Measurements from ENCODE around the gene IRAK2. TPM values are rescaled to one million over a fixed set of nuclear protein-coding genes. Genes with fewer than 3 reads are reported as not detected.
"Not testable (repeated sequence)": the region's sequence is repeated elsewhere in the genome, so short reads cannot be mapped to it uniquely, and the experiment has no call there.

IRAK2 gene
- total RNA-seq, 1 donor from 2014 or later, result 2.0 TPM

DNA sequence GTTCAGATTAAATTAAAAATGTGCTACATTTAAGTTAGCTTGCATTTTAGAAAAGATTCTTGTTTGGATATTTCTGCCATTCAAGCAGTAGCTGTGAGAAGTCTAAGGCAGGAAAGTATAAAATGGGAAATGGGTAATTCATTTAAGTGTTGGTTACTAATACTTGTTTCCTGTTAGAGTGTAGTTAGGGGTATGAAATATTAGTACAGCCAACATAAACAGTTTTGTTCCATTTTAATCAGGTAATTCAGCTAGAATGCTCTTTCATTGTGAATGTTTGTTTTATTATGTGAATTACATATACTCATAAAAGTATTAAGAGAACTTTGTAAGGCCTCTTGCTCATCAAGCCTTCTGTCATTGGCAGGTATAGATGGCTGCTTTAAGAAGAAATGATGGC is 103.4 kb downstream of the IRAK2 start:
- no peak overlapping the region for H3K4me3 ChIP-seq (ENCODE audit: insufficient read depth, low read depth, low read length)
- H4K20me1 ChIP-seq (ENCODE audit: insufficient read depth, low read length), result peaks cover 83% of the 10 kb centered on the region
- FAIRE-seq, result no peak
- H3K36me3 ChIP-seq (ENCODE audit: insufficient read depth, low read length), result peaks cover 11% of the 10 kb centered on the region
- Mint-ChIP-seq H3K4me1 (ENCODE audit: low read depth, unreplicated experiment) (peaks cover 8% of the 10 kb centered on the region), H3K27me3 (ENCODE audit: low read depth, unreplicated experiment) (no peaks in the 10 kb centered on the region), H3K9me3 (ENCODE audit: unreplicated experiment) (no peaks in the 10 kb centered on the region), H3K36me3 (ENCODE audit: low read depth, unreplicated experiment) (peaks cover 15% of the 10 kb centered on the region), H3K27ac (ENCODE audit: unreplicated experiment) (no peak overlapping the region), H3K4me3 (ENCODE audit: unreplicated experiment) (no peak overlapping the region)
- H3K79me2 ChIP-seq (ENCODE audit: insufficient read depth, low read length), result peaks cover 92% of the 10 kb centered on the region
- H3K27ac ChIP-seq (ENCODE audit: low read depth, low read length), result no peak overlapping the region
- no peak overlapping the region for H2AFZ ChIP-seq (ENCODE audit: low read depth, low read length)
- no peaks in the 10 kb centered on the region for H3K4me1 ChIP-seq (ENCODE audit: insufficient read depth, low read length)
- H3K9ac ChIP-seq (ENCODE audit: low read length), result no peak overlapping the region
- no peak overlapping the region for H3K4me2 ChIP-seq (ENCODE audit: low read length)
- TF ChIP-seq, protein P1, sequence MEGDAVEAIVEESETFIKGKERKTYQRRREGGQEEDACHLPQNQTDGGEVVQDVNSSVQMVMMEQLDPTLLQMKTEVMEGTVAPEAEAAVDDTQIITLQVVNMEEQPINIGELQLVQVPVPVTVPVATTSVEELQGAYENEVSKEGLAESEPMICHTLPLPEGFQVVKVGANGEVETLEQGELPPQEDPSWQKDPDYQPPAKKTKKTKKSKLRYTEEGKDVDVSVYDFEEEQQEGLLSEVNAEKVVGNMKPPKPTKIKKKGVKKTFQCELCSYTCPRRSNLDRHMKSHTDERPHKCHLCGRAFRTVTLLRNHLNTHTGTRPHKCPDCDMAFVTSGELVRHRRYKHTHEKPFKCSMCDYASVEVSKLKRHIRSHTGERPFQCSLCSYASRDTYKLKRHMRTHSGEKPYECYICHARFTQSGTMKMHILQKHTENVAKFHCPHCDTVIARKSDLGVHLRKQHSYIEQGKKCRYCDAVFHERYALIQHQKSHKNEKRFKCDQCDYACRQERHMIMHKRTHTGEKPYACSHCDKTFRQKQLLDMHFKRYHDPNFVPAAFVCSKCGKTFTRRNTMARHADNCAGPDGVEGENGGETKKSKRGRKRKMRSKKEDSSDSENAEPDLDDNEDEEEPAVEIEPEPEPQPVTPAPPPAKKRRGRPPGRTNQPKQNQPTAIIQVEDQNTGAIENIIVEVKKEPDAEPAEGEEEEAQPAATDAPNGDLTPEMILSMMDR (IDR thresholded peaks at IDR 0.05; ENCODE audit: insufficient read depth, low read depth, low read length), result no peak
- no peak for TF ChIP-seq EZH2 (IDR thresholded peaks at IDR 0.05; ENCODE audit: insufficient read depth, low read length)
- no peak for DNase-seq (ENCODE audit: low read depth)
- no peaks in the 10 kb centered on the region for H3K9me3 ChIP-seq (ENCODE audit: insufficient read depth, low read depth, low read length)
- no peaks in the 10 kb centered on the region for H3K27me3 ChIP-seq (ENCODE audit: insufficient read depth, low read length)

DNA sequence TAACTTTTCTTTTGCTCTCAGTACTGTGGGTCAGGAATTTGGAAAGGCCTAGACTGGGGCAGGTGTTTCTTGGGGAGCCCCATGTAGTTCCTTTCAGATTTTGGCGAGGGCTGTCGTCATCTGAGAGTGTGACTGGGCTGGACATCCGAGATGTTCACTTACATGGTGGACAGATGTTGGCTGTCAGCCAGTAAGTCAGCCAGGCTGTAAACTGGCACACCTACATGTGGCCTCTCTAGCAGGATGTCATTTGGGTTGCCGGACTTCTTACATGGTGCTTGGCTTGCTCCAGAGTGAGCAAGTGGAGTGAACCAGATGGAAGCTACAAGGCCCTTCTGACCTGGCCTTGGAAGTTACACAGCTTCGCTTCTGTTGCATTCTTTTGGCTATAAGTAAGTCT is 104.2 kb downstream of the IRAK2 start:
- Histone ChIP-seq H3K4me3 (ENCODE audit: insufficient read depth, low read depth, low read length) (no peak overlapping the region), H2AFZ (ENCODE audit: low read depth, low read length) (no peak overlapping the region), H3K79me2 (ENCODE audit: insufficient read depth, low read length) (peaks cover 92% of the 10 kb centered on the region), H3K4me2 (ENCODE audit: low read length) (no peak overlapping the region), H3K27me3 (ENCODE audit: insufficient read depth, low read length) (no peaks in the 10 kb centered on the region), H4K20me1 (ENCODE audit: insufficient read depth, low read length) (peaks cover 84% of the 10 kb centered on the region), H3K27ac (ENCODE audit: low read depth, low read length) (no peak overlapping the region), H3K4me1 (ENCODE audit: insufficient read depth, low read length) (peaks cover 2% of the 10 kb centered on the region), H3K9ac (ENCODE audit: low read length) (no peak overlapping the region), H3K9me3 (ENCODE audit: insufficient read depth, low read depth, low read length) (no peaks in the 10 kb centered on the region), H3K36me3 (ENCODE audit: insufficient read depth, low read length) (peaks cover 11% of the 10 kb centered on the region)
- DNase-seq (ENCODE audit: low read depth) (no peak), FAIRE-seq (no peak)
- no peaks in the 10 kb centered on the region for H3K27me3 Mint-ChIP-seq (ENCODE audit: low read depth, unreplicated experiment)
- H3K4me1 Mint-ChIP-seq (ENCODE audit: low read depth, unreplicated experiment), result peaks cover 9% of the 10 kb centered on the region
- no peaks in the 10 kb centered on the region for H3K9me3 Mint-ChIP-seq (ENCODE audit: unreplicated experiment)
- peak overlapping the region; percentile 41 for H3K27ac Mint-ChIP-seq (ENCODE audit: unreplicated experiment)
- peaks cover 15% of the 10 kb centered on the region for H3K36me3 Mint-ChIP-seq (ENCODE audit: low read depth, unreplicated experiment)
- H3K4me3 Mint-ChIP-seq (ENCODE audit: unreplicated experiment), result no peak overlapping the region
- TF ChIP-seq, protein P1 (IDR thresholded peaks at IDR 0.05; ENCODE audit: insufficient read depth, low read depth, low read length), result no peak
- TF ChIP-seq EZH2 (IDR thresholded peaks at IDR 0.05; ENCODE audit: insufficient read depth, low read length), result no peak

DNA sequence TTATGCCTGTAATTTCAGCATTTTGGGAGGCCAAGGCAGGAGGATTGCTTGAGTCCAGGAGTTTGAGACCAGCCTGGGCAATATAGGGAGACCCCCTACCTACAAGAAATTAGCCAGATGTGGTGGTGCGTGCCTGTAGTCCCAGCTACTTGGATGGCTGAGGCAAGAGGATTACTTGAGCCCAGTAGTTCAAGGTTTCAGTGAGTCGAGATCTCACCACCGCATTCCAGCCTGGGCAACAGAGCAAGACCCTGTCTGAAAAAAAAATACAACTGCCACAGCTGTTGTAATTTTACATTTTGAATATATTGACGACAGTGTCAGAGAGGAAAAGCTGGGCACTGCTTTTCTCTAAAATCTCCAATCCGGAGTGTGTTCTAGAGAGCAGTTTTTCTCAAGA is 104.7 kb downstream of the IRAK2 start:
- TF ChIP-seq, protein P1 (IDR thresholded peaks at IDR 0.05; ENCODE audit: insufficient read depth, low read depth, low read length), result no peak
- TF ChIP-seq EZH2 (IDR thresholded peaks at IDR 0.05; ENCODE audit: insufficient read depth, low read length), result no peak
- H3K36me3 ChIP-seq (ENCODE audit: insufficient read depth, low read length), result peaks cover 11% of the 10 kb centered on the region

DNA sequence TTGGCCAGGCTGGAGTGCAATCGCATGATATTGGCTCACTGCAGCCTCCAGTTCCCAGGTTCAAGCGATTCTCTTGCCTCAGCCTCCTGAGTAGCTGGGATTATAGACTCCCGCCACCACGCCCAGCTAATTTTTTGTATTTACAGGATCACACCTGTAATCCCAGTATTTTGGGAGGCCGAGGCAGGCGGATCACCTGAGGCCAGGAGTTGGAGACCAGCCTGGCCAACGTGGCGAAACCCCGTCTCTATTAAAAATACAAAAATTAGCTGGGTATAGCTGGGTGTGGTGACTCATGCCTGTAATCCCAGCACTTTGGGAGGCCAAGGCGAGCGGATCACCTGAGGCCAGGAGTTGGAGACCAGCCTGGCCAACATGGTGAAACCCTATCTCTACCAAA is 107.8 kb downstream of the IRAK2 start:
- H3K27me3 ChIP-seq (ENCODE audit: insufficient read depth, low read length); H3K27ac ChIP-seq (ENCODE audit: low read depth, low read length); H3K27ac Mint-ChIP-seq (ENCODE audit: unreplicated experiment); H2AFZ ChIP-seq (ENCODE audit: low read depth, low read length); H3K4me2 ChIP-seq (ENCODE audit: low read length); H3K4me1 Mint-ChIP-seq (ENCODE audit: low read depth, unreplicated experiment); H3K9ac ChIP-seq (ENCODE audit: low read length); H3K27me3 Mint-ChIP-seq (ENCODE audit: low read depth, unreplicated experiment); H3K4me3 Mint-ChIP-seq (ENCODE audit: unreplicated experiment); H3K4me3 ChIP-seq (ENCODE audit: insufficient read depth, low read depth, low read length); H3K9me3 ChIP-seq (ENCODE audit: insufficient read depth, low read depth, low read length); DNase-seq (ENCODE audit: low read depth); FAIRE-seq; H3K4me1 ChIP-seq (ENCODE audit: insufficient read depth, low read length); H3K9me3 Mint-ChIP-seq (ENCODE audit: unreplicated experiment): not testable (repeated sequence)
- peaks cover 93% of the 10 kb centered on the region for H3K79me2 ChIP-seq (ENCODE audit: insufficient read depth, low read length)
- H3K36me3 ChIP-seq (ENCODE audit: insufficient read depth, low read length), result peaks cover 12% of the 10 kb centered on the region
- peaks cover 20% of the 10 kb centered on the region for H3K36me3 Mint-ChIP-seq (ENCODE audit: low read depth, unreplicated experiment)
- peaks cover 87% of the 10 kb centered on the region for H4K20me1 ChIP-seq (ENCODE audit: insufficient read depth, low read length)

More for the DNA sequence above, 104.7 kb downstream of the IRAK2 start:
- Mint-ChIP-seq H3K4me1 (ENCODE audit: low read depth, unreplicated experiment) (peaks cover 11% of the 10 kb centered on the region), H3K27me3 (ENCODE audit: low read depth, unreplicated experiment) (no peaks in the 10 kb centered on the region), H3K27ac (ENCODE audit: unreplicated experiment) (no peak overlapping the region), H3K9me3 (ENCODE audit: unreplicated experiment) (no peaks in the 10 kb centered on the region), H3K4me3 (ENCODE audit: unreplicated experiment) (no peak overlapping the region), H3K36me3 (ENCODE audit: low read depth, unreplicated experiment) (peaks cover 15% of the 10 kb centered on the region)
- H3K9ac ChIP-seq (ENCODE audit: low read length), result no peak overlapping the region
- no peak overlapping the region for H3K4me3 ChIP-seq (ENCODE audit: insufficient read depth, low read depth, low read length)
- H3K4me1 ChIP-seq (ENCODE audit: insufficient read depth, low read length), result peaks cover 4% of the 10 kb centered on the region
- H4K20me1 ChIP-seq (ENCODE audit: insufficient read depth, low read length), result peaks cover 84% of the 10 kb centered on the region
- H2AFZ ChIP-seq (ENCODE audit: low read depth, low read length), result no peak overlapping the region
- H3K27ac ChIP-seq (ENCODE audit: low read depth, low read length), result no peak overlapping the region
- H3K9me3 ChIP-seq (ENCODE audit: insufficient read depth, low read depth, low read length), result no peaks in the 10 kb centered on the region
- peaks cover 92% of the 10 kb centered on the region for H3K79me2 ChIP-seq (ENCODE audit: insufficient read depth, low read length)
- FAIRE-seq (no peak), DNase-seq (ENCODE audit: low read depth) (no peak)
- no peaks in the 10 kb centered on the region for H3K27me3 ChIP-seq (ENCODE audit: insufficient read depth, low read length)
- no peak overlapping the region for H3K4me2 ChIP-seq (ENCODE audit: low read length)

Data from astrocyte (in vitro differentiated cells and primary cell).